K562 (cell line): Measurements from ENCODE around the gene CIAO2B. TPM values are rescaled to one million over a fixed set of nuclear protein-coding genes. Genes with fewer than 3 reads are reported as not detected.

ENCODE experiments used
- C11orf30 ChIP-seq: fragments of 450-650 bp; IDR thresholded peaks from 2 replicates; pipeline ENCODE4 v1.6.1; 2016; ENCODE audit warnings: low read depth, mild to moderate bottlenecking
- CHD4 ChIP-seq: fragments of 200-600 bp; sonication (generic); IDR thresholded peaks from 3 replicates; pipeline ENCODE4 v1.6.1; 2012; ENCODE audit warnings: low read depth, mild to moderate bottlenecking, mixed read lengths, low read length, inconsistent platforms; ENCODE audit not compliant: insufficient read depth, insufficient replicate concordance, poor library complexity, severe bottlenecking
- DPF2 ChIP-seq: fragments of 450-650 bp; IDR thresholded peaks from 2 replicates; pipeline ENCODE4 v1.6.1; 2016
- ETV5 ChIP-seq: sonication (generic); formaldehyde crosslinking; IDR thresholded peaks from 2 replicates; pipeline ENCODE4 v1.4.0; 2020; ENCODE audit warnings: low read depth, mild to moderate bottlenecking, missing genetic modification reagents
- FOXP1 ChIP-seq: sonication (generic); formaldehyde crosslinking; IDR thresholded peaks from 2 replicates; pipeline ENCODE4 v1.8.0; 2022; ENCODE audit warnings: mild to moderate bottlenecking, missing genetic modification reagents
- JUND ChIP-seq, 2 experiments: IDR thresholded peaks; 2 replicates in 1 of 2; 3 replicates in 1 of 2; pipeline ENCODE4 v1.6.1; 2011; ENCODE audit warnings: borderline replicate concordance in 2 of 2, low read depth in 2 of 2, low read length in 2 of 2, improper control_type of control experiment in 1 of 2, missing biosample characterization in 1 of 2, missing genetic modification characterization in 1 of 2, missing genetic modification reagents in 1 of 2
- PTBP1 ChIP-seq: fragments of 200-400 bp; formaldehyde crosslinking; IDR thresholded peaks from 2 replicates; pipeline ENCODE4 v1.6.1; 2017; ENCODE audit warnings: low read depth, low read length
- RFX7 ChIP-seq: fragments of 250-450 bp; sonication (Bioruptor Pico); IDR thresholded peaks from 2 replicates; pipeline ENCODE4 v1.5.1; 2021; ENCODE audit warnings: mild to moderate bottlenecking
- SIN3A ChIP-seq, 2 experiments: fragments of 150-350 bp in 1 of 2; IDR thresholded peaks; 2 replicates each; pipeline ENCODE4 v1.6.1; 2011 to 2016; ENCODE audit warnings: borderline replicate concordance in 2 of 2, low read depth in 2 of 2, low read length in 2 of 2, mild to moderate bottlenecking in 2 of 2, moderate library complexity in 2 of 2; ENCODE audit not compliant: control insufficient read depth in 1 of 2
- ZKSCAN1 ChIP-seq: fragments of 150-350 bp; IDR thresholded peaks from 2 replicates; pipeline ENCODE4 v1.6.1; 2016; ENCODE audit warnings: low read depth, low read length
- ZNF699 ChIP-seq: fragments of 250-450 bp; sonication (Bioruptor Pico); IDR thresholded peaks from 2 replicates; pipeline ENCODE4 v1.8.0; 2021; ENCODE audit warnings: mild to moderate bottlenecking, moderate library complexity; ENCODE audit not compliant: insufficient replicate concordance
- ZNF766 ChIP-seq: fragments of 200-800 bp; sonication (Bioruptor generic); conservative IDR thresholded peaks from 2 replicates; pipeline ENCODE4 v1.6.1; 2016; ENCODE audit warnings: missing genetic modification characterization, missing compliant biosample characterization
- polyA plus RNA-seq, 8 experiments: library from polyadenylated mRNA; depleted of rRNA in 4 of 8; stranded (reverse) in 5 of 8; unstranded in 3 of 8; fragments of >200 nt; fragmentation: Nextera tagmentation in 2 of 8; fragmentation: Illumina TruSeq in 1 of 8; extraction: Ambion mirVana in 2 of 8; extraction: Trizol in 1 of 8; gene quantifications; 2 replicates each; pipeline versions ENCODE4 v1.2.1 to v1.2.3, GENCODE V29; 2011 to 2014; ENCODE audit warnings: inconsistent platforms in 1 of 8, missing spikeins in 1 of 8
- total RNA-seq, 7 experiments: library from RNA; depleted of rRNA in 6 of 7; stranded (reverse); fragments of >200 nt in 6 of 7; fragmentation: Illumina TruSeq in 2 of 7; extraction: Trizol in 2 of 7; gene quantifications; 2 replicates each; pipeline versions ENCODE4 v1.2.1 to v1.2.3, GENCODE V29; 2011 to 2021; ENCODE audit warnings: low replicate concordance in 1 of 7
- TF ChIP-seq, protein P1 (sequence below): fragments of 250-450 bp; sonication (Bioruptor Pico); IDR thresholded peaks from 2 replicates; pipeline ENCODE4 v1.5.0; 2020; ENCODE audit warnings: mild to moderate bottlenecking, borderline replicate concordance
- TF ChIP-seq, protein P2 (sequence below): fragments of 250-450 bp; sonication (Bioruptor Pico); IDR thresholded peaks from 2 replicates; pipeline ENCODE4 v1.8.0; 2022; ENCODE audit warnings: moderate library complexity, mild to moderate bottlenecking, inconsistent platforms
- TF ChIP-seq, protein P3 (sequence below): fragments of 450-650 bp; IDR thresholded peaks from 2 replicates; pipeline ENCODE4 v1.6.1; 2016; ENCODE audit warnings: antibody characterized with exemption
- TF ChIP-seq, protein P4 (sequence below): fragments of 450-650 bp; formaldehyde crosslinking; IDR thresholded peaks from 2 replicates; pipeline ENCODE4 v1.4.0; 2020; ENCODE audit warnings: mild to moderate bottlenecking, moderate library complexity
- TF ChIP-seq, protein P5 (sequence below), 2 experiments: fragments of 150-350 bp in 1 of 2; IDR thresholded peaks; 2 replicates each; pipeline ENCODE4 v1.6.1; 2012 to 2016; ENCODE audit warnings: low read depth in 2 of 2, low read length in 2 of 2, mild to moderate bottlenecking in 1 of 2, moderate library complexity in 1 of 2

Gene CIAO2B
- total and polyA plus RNA-seq, 9 of the 15 experiments (the other 6 are each of a cell fraction or from before 2014, with no cell fraction given): 86.8 to 182 (median 113) TPM

DNA sequence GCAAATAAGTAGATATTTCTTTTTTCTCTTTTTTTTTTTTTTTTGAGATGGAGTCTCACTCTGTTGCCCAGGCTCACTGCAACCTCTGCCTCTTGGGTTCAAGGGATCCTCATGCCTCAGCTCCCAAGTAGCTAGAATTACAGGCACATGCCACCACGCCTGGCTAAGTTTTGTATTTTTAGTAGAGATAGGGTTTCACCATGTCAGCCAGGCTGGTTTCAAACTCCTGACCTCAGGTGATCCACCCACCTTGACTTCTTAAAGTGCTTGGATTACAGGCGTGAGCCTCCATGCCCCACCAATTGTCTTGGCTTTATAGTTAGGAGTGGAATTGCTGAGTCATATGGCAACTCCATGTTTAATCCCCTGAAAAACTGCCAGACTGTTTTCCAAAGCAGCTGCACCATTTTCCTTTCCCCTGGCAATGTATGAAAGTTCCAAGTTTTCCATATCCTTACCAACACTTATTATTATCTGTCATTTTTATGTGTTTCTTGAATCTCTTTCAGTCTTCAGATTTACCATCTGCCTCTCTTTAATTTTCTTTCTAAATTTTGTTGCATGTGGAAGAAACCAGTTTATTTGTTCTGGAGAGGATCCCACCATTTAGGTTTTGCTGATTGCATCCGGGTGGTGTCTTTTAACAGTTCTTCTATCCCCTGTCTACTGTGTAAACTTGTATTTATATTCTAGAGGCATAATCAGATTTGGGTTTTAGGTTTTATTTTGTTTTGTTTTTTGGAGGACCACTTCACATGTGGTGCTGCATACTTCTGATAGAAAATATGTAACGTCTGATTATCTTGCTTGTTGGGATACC lies 17.0 kb upstream of the CIAO2B start (continued):
- TF ChIP-seq DPF2: 0 out of 2 replicates have a peak, but pooled peaks have one; percentile 13
- TF ChIP-seq ZNF699: no peak
- TF ChIP-seq JUND (IDR thresholded peaks at IDR 0.05; ENCODE audit: borderline replicate concordance, low read depth, low read length): no peak
- no peak for TF ChIP-seq JUND (tag; IDR thresholded peaks at IDR 0.05; ENCODE audit: borderline replicate concordance, low read depth, low read length)
- TF ChIP-seq ETV5 (CRISPR knock-in tag): no peak
- TF ChIP-seq, protein P1, sequence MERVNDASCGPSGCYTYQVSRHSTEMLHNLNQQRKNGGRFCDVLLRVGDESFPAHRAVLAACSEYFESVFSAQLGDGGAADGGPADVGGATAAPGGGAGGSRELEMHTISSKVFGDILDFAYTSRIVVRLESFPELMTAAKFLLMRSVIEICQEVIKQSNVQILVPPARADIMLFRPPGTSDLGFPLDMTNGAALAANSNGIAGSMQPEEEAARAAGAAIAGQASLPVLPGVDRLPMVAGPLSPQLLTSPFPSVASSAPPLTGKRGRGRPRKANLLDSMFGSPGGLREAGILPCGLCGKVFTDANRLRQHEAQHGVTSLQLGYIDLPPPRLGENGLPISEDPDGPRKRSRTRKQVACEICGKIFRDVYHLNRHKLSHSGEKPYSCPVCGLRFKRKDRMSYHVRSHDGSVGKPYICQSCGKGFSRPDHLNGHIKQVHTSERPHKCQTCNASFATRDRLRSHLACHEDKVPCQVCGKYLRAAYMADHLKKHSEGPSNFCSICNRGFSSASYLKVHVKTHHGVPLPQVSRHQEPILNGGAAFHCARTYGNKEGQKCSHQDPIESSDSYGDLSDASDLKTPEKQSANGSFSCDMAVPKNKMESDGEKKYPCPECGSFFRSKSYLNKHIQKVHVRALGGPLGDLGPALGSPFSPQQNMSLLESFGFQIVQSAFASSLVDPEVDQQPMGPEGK (CRISPR knock-in tag): no peak
- no peak for TF ChIP-seq SIN3A (IDR thresholded peaks at IDR 0.05; ENCODE audit: borderline replicate concordance in 2 of 2, control insufficient read depth in 1 of 2, low read depth in 2 of 2, low read length in 2 of 2)
- TF ChIP-seq RFX7: no peak
- TF ChIP-seq PTBP1: no peak
- peak; percentile 77 for TF ChIP-seq C11orf30
- TF ChIP-seq ZKSCAN1: no peak
- no peak for TF ChIP-seq FOXP1 (CRISPR knock-in tag)
- TF ChIP-seq, protein P2, sequence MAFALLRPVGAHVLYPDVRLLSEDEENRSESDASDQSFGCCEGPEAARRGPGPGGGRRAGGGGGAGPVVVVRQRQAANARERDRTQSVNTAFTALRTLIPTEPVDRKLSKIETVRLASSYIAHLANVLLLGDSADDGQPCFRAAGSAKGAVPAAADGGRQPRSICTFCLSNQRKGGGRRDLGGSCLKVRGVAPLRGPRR: no peak
- TF ChIP-seq CHD4: no peak
- TF ChIP-seq, protein P3, sequence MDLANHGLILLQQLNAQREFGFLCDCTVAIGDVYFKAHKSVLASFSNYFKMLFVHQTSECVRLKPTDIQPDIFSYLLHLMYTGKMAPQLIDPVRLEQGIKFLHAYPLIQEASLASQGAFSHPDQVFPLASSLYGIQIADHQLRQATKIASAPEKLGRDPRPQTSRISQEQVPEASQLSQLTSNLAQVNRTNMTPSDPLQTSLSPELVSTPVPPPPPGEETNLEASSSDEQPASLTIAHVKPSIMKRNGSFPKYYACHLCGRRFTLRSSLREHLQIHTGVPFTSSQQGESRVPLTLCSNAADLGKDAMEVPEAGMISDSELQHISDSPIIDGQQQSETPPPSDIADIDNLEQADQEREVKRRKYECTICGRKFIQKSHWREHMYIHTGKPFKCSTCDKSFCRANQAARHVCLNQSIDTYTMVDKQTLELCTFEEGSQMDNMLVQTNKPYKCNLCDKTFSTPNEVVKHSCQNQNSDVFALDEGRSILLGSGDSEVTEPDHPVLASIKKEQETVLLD: no peak
- TF ChIP-seq ZNF766 (CRISPR knock-in tag): no peak
- TF ChIP-seq, protein P4, sequence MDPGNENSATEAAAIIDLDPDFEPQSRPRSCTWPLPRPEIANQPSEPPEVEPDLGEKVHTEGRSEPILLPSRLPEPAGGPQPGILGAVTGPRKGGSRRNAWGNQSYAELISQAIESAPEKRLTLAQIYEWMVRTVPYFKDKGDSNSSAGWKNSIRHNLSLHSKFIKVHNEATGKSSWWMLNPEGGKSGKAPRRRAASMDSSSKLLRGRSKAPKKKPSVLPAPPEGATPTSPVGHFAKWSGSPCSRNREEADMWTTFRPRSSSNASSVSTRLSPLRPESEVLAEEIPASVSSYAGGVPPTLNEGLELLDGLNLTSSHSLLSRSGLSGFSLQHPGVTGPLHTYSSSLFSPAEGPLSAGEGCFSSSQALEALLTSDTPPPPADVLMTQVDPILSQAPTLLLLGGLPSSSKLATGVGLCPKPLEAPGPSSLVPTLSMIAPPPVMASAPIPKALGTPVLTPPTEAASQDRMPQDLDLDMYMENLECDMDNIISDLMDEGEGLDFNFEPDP: no peak
- TF ChIP-seq, protein P5, sequence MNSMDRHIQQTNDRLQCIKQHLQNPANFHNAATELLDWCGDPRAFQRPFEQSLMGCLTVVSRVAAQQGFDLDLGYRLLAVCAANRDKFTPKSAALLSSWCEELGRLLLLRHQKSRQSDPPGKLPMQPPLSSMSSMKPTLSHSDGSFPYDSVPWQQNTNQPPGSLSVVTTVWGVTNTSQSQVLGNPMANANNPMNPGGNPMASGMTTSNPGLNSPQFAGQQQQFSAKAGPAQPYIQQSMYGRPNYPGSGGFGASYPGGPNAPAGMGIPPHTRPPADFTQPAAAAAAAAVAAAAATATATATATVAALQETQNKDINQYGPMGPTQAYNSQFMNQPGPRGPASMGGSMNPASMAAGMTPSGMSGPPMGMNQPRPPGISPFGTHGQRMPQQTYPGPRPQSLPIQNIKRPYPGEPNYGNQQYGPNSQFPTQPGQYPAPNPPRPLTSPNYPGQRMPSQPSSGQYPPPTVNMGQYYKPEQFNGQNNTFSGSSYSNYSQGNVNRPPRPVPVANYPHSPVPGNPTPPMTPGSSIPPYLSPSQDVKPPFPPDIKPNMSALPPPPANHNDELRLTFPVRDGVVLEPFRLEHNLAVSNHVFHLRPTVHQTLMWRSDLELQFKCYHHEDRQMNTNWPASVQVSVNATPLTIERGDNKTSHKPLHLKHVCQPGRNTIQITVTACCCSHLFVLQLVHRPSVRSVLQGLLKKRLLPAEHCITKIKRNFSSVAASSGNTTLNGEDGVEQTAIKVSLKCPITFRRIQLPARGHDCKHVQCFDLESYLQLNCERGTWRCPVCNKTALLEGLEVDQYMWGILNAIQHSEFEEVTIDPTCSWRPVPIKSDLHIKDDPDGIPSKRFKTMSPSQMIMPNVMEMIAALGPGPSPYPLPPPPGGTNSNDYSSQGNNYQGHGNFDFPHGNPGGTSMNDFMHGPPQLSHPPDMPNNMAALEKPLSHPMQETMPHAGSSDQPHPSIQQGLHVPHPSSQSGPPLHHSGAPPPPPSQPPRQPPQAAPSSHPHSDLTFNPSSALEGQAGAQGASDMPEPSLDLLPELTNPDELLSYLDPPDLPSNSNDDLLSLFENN (IDR thresholded peaks at IDR 0.05; ENCODE audit: low read depth in 2 of 2, low read length in 2 of 2): no peak
